ENCODE results near the gene KSR2.

DNA sequence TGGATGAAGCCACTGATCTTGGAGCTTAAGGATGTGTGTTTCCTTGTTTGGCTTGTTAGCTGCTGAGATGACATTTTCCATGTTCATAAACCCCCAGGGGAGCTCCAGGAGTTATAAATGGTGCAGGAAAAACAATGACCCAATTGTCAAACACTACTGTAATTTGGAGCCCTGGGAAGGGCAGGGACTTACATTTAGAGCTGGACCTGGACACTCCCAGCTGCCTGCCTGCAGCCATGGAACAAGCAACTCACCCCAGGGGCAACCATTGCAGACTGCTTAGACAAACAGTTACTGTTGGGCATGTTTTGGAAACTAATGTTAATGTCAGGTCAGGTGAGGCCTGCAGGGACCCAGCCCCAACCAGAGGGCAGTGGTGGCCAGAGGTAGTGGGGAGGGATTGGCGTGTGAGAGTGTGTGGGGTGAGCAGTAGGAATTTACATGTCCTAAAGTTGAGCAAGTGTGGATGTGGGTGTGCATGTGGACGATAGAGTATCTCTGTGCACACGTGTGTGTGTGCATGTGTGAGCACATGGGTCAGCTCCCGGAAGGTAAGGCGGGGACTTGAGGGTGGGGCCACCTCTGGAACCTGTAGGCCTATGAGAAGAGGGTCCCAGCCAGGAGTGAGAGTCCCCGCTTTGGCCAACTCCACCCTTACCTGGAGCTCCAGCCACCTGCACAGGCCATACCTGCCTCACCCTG is 521.0 kb downstream of the KSR2 start:
- TF ChIP-seq CTCF (IDR thresholded peaks at IDR 0.05) (no peak), EP300 (IDR thresholded peaks at IDR 0.05) (no peak), POLR2A (IDR thresholded peaks at IDR 0.05) (no peak), POLR2AphosphoS5 (IDR thresholded peaks at IDR 0.05) (no peak)
